Central memory CD8-positive, alpha-beta T cell (primary cell): ENCODE measurements around the gene PRKCE.

Experiments
- ATAC-seq: fragments of 150-1000 bp; cut with Tn5 transposase; replicated peaks from 2 replicates; pipeline ENCODE4 v1.10.0; 2022; ENCODE audit warnings: mild to moderate bottlenecking, moderate FRiP score, moderate number of reproducible peaks; ENCODE audit not compliant: poor library complexity, severe bottlenecking; ENCODE audit errors: extremely low read depth
- DNase-seq, 2 donors: peaks; one replicate each; pipeline ENCODE4 v3.0.0; 2021; ENCODE audit warnings: low spot score in 2 of 2
- H3K27ac Mint-ChIP-seq: one replicate; pipeline ENCODE4 v1.8.0; 2022; ENCODE audit warnings: low read depth, mild to moderate bottlenecking, moderate library complexity, mixed read lengths
- H3K27me3 Mint-ChIP-seq: one replicate; pipeline ENCODE4 v1.8.0; 2022; ENCODE audit warnings: mixed read lengths
- H3K36me3 Mint-ChIP-seq: one replicate; pipeline ENCODE4 v1.8.0; 2022; ENCODE audit warnings: mild to moderate bottlenecking, moderate library complexity, mixed read lengths; ENCODE audit not compliant: insufficient read depth
- H3K4me1 Mint-ChIP-seq: one replicate; pipeline ENCODE4 v1.8.0; 2022; ENCODE audit warnings: mixed read lengths
- H3K4me3 Mint-ChIP-seq: one replicate; pipeline ENCODE4 v1.8.0; 2022; ENCODE audit warnings: mild to moderate bottlenecking, moderate library complexity, mixed read lengths
- H3K9me3 Mint-ChIP-seq: one replicate; pipeline ENCODE4 v1.8.0; 2022; ENCODE audit warnings: mixed read lengths

The PRKCE gene

GRCh38 chr2:45814951-45815621 is 163.6 kb downstream of the PRKCE start:
- H3K9me3 Mint-ChIP-seq: no peaks in the 10 kb centered on the region
- peaks cover 22% of the 10 kb centered on the region for H3K4me1 Mint-ChIP-seq
- ATAC-seq (no peak), DNase-seq (no peak)
- H3K4me3 Mint-ChIP-seq: no peak overlapping the region
- H3K27ac Mint-ChIP-seq: no peak overlapping the region
- no peaks in the 10 kb centered on the region for H3K36me3 Mint-ChIP-seq
- H3K27me3 Mint-ChIP-seq: no peaks in the 10 kb centered on the region

GRCh38 chr2:45816272-45816671 is 164.8 kb downstream of the PRKCE start:
- ATAC-seq: no peak
- no peak for DNase-seq
- no peak overlapping the region for H3K27ac Mint-ChIP-seq
- no peaks in the 10 kb centered on the region for H3K27me3 Mint-ChIP-seq
- no peaks in the 10 kb centered on the region for H3K9me3 Mint-ChIP-seq
- H3K36me3 Mint-ChIP-seq: no peaks in the 10 kb centered on the region
- peaks cover 23% of the 10 kb centered on the region for H3K4me1 Mint-ChIP-seq
- no peak overlapping the region for H3K4me3 Mint-ChIP-seq

DNA sequence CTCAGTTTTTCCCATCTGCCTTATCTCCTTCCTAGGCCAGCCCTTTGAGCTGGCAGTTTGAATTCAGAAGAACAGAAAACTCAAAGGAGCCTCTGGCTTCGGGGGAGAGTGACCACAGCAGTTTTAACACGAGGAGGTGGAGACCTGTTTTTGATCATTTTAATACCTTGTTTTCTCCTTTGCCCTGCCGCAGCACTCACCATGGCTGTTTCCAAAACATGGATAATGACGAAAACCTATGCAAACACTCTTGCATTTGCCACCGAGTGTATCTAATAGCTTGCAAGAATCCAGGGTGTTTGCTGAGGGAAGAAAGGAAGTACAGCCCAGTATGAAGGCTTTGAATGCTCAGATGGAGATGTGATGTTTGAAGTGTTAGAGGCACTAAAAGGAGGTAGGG is 167.1 kb downstream of the PRKCE start:
- Mint-ChIP-seq H3K9me3 (no peaks in the 10 kb centered on the region), H3K27ac (no peak overlapping the region), H3K36me3 (peaks cover 1% of the 10 kb centered on the region), H3K4me1 (peaks cover 26% of the 10 kb centered on the region), H3K27me3 (no peaks in the 10 kb centered on the region), H3K4me3 (no peak overlapping the region)
- ATAC-seq (no peak), DNase-seq (no peak)

- DNase-seq: no peak
- Mint-ChIP-seq H3K9me3 (no peaks in the 10 kb centered on the region), H3K4me1 (peaks cover 32% of the 10 kb centered on the region), H3K36me3 (peaks cover 3% of the 10 kb centered on the region), H3K4me3 (no peak overlapping the region), H3K27ac (no peak overlapping the region), H3K27me3 (no peaks in the 10 kb centered on the region)
- ATAC-seq: no peak
Measured at GRCh38 chr2:45820048-45820447, 168.6 kb downstream of the PRKCE start.

- H3K27ac Mint-ChIP-seq: no peak overlapping the region
- peaks cover 29% of the 10 kb centered on the region for H3K4me1 Mint-ChIP-seq
- DNase-seq (no peak), ATAC-seq (no peak)
- peaks cover 3% of the 10 kb centered on the region for H3K36me3 Mint-ChIP-seq
- no peak overlapping the region for H3K4me3 Mint-ChIP-seq
- no peaks in the 10 kb centered on the region for H3K9me3 Mint-ChIP-seq
- H3K27me3 Mint-ChIP-seq: no peaks in the 10 kb centered on the region
Measured at GRCh38 chr2:45821558-45822271, 170.2 kb downstream of the PRKCE start.

DNA sequence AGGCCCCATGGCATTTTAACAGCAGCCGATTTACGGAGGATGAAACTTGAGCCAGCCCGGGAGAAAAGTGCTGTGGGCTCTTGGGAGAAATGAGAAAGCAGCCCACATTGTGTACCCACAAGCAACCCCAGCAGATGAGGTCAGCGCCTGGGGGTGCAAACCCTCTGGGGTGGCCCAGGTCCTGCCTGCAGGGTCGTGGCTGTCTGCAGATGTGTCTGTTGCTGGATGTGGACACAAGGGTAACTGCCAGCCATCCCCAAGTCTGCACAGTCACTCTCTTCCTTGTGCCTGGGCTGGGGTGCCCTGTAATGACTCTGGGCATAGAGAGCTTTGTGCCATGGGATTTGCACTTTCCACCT is 170.8 kb downstream of the PRKCE start:
- Mint-ChIP-seq H3K4me1 (peaks cover 32% of the 10 kb centered on the region), H3K36me3 (peaks cover 3% of the 10 kb centered on the region), H3K27ac (no peak overlapping the region), H3K27me3 (no peaks in the 10 kb centered on the region), H3K9me3 (no peaks in the 10 kb centered on the region), H3K4me3 (no peak overlapping the region)
- no peak for DNase-seq
- ATAC-seq: no peak

- Mint-ChIP-seq H3K4me3 (no peak overlapping the region), H3K36me3 (peaks cover 3% of the 10 kb centered on the region), H3K9me3 (no peaks in the 10 kb centered on the region), H3K27me3 (no peaks in the 10 kb centered on the region), H3K27ac (no peak overlapping the region), H3K4me1 (peaks cover 30% of the 10 kb centered on the region)
- no peak for ATAC-seq
- no peak for DNase-seq
Measured at GRCh38 chr2:45823723-45824206, 172.3 kb downstream of the PRKCE start.

- ATAC-seq (no peak), DNase-seq (no peak)
- peaks cover 4% of the 10 kb centered on the region for H3K9me3 Mint-ChIP-seq
- H3K4me1 Mint-ChIP-seq: peaks cover 28% of the 10 kb centered on the region
- H3K36me3 Mint-ChIP-seq: peaks cover 3% of the 10 kb centered on the region
- H3K27me3 Mint-ChIP-seq: no peaks in the 10 kb centered on the region
- H3K4me3 Mint-ChIP-seq: no peak overlapping the region
- no peak overlapping the region for H3K27ac Mint-ChIP-seq
Measured at GRCh38 chr2:45825001-45825651, 173.7 kb downstream of the PRKCE start.

GRCh38 chr2:45826460-45826859 is 175.0 kb downstream of the PRKCE start:
- Mint-ChIP-seq H3K4me1 (peaks cover 25% of the 10 kb centered on the region), H3K27me3 (no peaks in the 10 kb centered on the region), H3K27ac (no peak overlapping the region), H3K4me3 (no peak overlapping the region), H3K36me3 (peaks cover 2% of the 10 kb centered on the region), H3K9me3 (peaks cover 13% of the 10 kb centered on the region)
- DNase-seq (no peak), ATAC-seq (no peak)

GRCh38 chr2:45826884-45827635 is 175.6 kb downstream of the PRKCE start:
- DNase-seq: no peak
- Mint-ChIP-seq H3K4me1 (peaks cover 19% of the 10 kb centered on the region), H3K27ac (no peak overlapping the region), H3K9me3 (peaks cover 13% of the 10 kb centered on the region), H3K27me3 (no peaks in the 10 kb centered on the region), H3K36me3 (peaks cover 2% of the 10 kb centered on the region), H3K4me3 (no peak overlapping the region)
- ATAC-seq: no peak

DNA sequence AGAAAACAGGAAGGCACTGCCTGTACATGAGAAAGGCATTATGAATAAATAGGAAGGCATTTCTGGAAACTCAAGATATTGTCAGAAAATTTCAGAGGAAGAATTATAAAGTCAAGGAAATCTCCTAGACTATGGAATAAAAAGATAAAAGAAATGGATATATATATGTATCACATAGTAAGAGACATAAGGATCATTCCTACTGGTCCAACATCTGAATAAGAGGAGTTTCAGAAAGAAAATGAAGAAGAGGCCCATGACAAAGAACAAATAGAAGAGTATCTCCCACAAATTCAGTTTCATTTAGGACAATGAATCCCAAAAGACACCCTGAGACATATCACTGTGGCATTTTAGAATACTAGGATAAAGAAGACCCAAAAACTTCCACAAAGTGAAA is 178.8 kb downstream of the PRKCE start:
- Mint-ChIP-seq H3K27me3 (no peaks in the 10 kb centered on the region), H3K36me3 (no peaks in the 10 kb centered on the region), H3K9me3 (peaks cover 13% of the 10 kb centered on the region), H3K4me3 (no peak overlapping the region), H3K27ac (no peak overlapping the region), H3K4me1 (peaks cover 26% of the 10 kb centered on the region)
- ATAC-seq: no peak
- DNase-seq: no peak

GRCh38 chr2:45833301-45833967 is 182.0 kb downstream of the PRKCE start:
- no peak overlapping the region for H3K27ac Mint-ChIP-seq
- H3K4me3 Mint-ChIP-seq: no peak overlapping the region
- H3K36me3 Mint-ChIP-seq: peaks cover 2% of the 10 kb centered on the region
- ATAC-seq (no peak), DNase-seq (no peak)
- peaks cover 29% of the 10 kb centered on the region for H3K4me1 Mint-ChIP-seq
- peaks cover 13% of the 10 kb centered on the region for H3K9me3 Mint-ChIP-seq
- no peaks in the 10 kb centered on the region for H3K27me3 Mint-ChIP-seq
